H9 (cell line): ENCODE data around the gene ERCC4. TPM values are rescaled to one million over a fixed set of nuclear protein-coding genes. Genes with fewer than 3 reads are reported as not detected.

Source experiments
- DNase-seq: peaks from one replicate; pipeline ENCODE4 v3.0.0-alpha.2; 2017
- H2AFZ ChIP-seq: one replicate; pipeline ENCODE4 v1.6.1; 2013; ENCODE audit warnings: mild to moderate bottlenecking, low read length, control low read depth, moderate library complexity
- H2AK5ac ChIP-seq: 2 replicates; pipeline ENCODE4 v1.6.1; 2013; ENCODE audit warnings: low read length, control low read depth, mixed read lengths; ENCODE audit not compliant: insufficient read length
- H2BK120ac ChIP-seq: one replicate; pipeline ENCODE4 v1.6.1; 2013; ENCODE audit warnings: low read depth, mild to moderate bottlenecking, low read length, control low read depth, inconsistent platforms; ENCODE audit not compliant: poor library complexity, severe bottlenecking
- H2BK12ac ChIP-seq: 2 replicates; pipeline ENCODE4 v1.6.1; 2013; ENCODE audit warnings: low read length, control low read depth, mixed read lengths, low read depth; ENCODE audit not compliant: insufficient read length
- H2BK15ac ChIP-seq: 2 replicates; pipeline ENCODE4 v1.6.1; 2013; ENCODE audit warnings: low read depth, low read length, control low read depth
- H2BK20ac ChIP-seq: one replicate; pipeline ENCODE4 v1.6.1; 2013; ENCODE audit warnings: low read depth, mild to moderate bottlenecking, low read length, control low read depth, inconsistent platforms; ENCODE audit not compliant: poor library complexity, severe bottlenecking
- H2BK5ac ChIP-seq: 2 replicates; pipeline ENCODE4 v1.6.1; 2013; ENCODE audit warnings: low read length, control low read depth, mixed read lengths; ENCODE audit not compliant: insufficient read length
- H3K14ac ChIP-seq: 2 replicates; pipeline ENCODE4 v1.6.1; 2013; ENCODE audit warnings: low read length, control low read depth; ENCODE audit not compliant: insufficient read depth
- H3K18ac ChIP-seq: 2 replicates; pipeline ENCODE4 v1.6.1; 2013; ENCODE audit warnings: low read depth, mild to moderate bottlenecking, mixed read lengths, low read length, control low read depth; ENCODE audit not compliant: insufficient read length
- H3K23ac ChIP-seq: 2 replicates; pipeline ENCODE4 v1.6.1; 2013; ENCODE audit warnings: low read length, control low read depth, mixed read lengths, low read depth; ENCODE audit not compliant: insufficient read length
- H3K23me2 ChIP-seq: 2 replicates; pipeline ENCODE4 v1.6.1; 2013; ENCODE audit warnings: low read depth, mild to moderate bottlenecking, mixed read lengths, low read length, control low read depth; ENCODE audit not compliant: insufficient read length, poor library complexity, severe bottlenecking
- H3K27ac ChIP-seq: 2 replicates; pipeline ENCODE4 v1.5.1; 2013; ENCODE audit warnings: low read length, control low read depth, mixed read lengths, low read depth; ENCODE audit not compliant: insufficient read length
- H3K27me3 ChIP-seq: 2 replicates; pipeline ENCODE4 v1.6.1; 2013; ENCODE audit warnings: low read length, control low read depth, inconsistent platforms; ENCODE audit not compliant: insufficient read depth
- H3K4ac ChIP-seq: 2 replicates; pipeline ENCODE4 v1.6.1; 2013; ENCODE audit warnings: low read depth, mild to moderate bottlenecking, control low read depth, inconsistent platforms, low read length, moderate library complexity
- H3K4me1 ChIP-seq: 2 replicates; pipeline ENCODE4 v1.6.1; 2013; ENCODE audit warnings: low read length, control low read depth, inconsistent platforms; ENCODE audit not compliant: insufficient read depth
- H3K4me2 ChIP-seq: 2 replicates; pipeline ENCODE4 v1.6.1; 2013; ENCODE audit warnings: low read length, control low read depth, mixed read lengths; ENCODE audit not compliant: insufficient read length, insufficient read depth
- H3K56ac ChIP-seq: 2 replicates; pipeline ENCODE4 v1.6.1; 2013; ENCODE audit warnings: low read depth, mild to moderate bottlenecking, mixed read lengths, low read length, control low read depth; ENCODE audit not compliant: insufficient read length
- H3K79me1 ChIP-seq: 2 replicates; pipeline ENCODE4 v1.6.1; 2013; ENCODE audit warnings: low read depth, mild to moderate bottlenecking, moderate library complexity, low read length, control low read depth, inconsistent platforms; ENCODE audit not compliant: insufficient read depth, poor library complexity, severe bottlenecking
- H3K79me2 ChIP-seq: 2 replicates; pipeline ENCODE4 v1.6.1; 2013; ENCODE audit warnings: low read length, control low read depth, inconsistent platforms; ENCODE audit not compliant: insufficient read depth
- H3K9ac ChIP-seq: 2 replicates; pipeline ENCODE4 v1.6.1; 2013; ENCODE audit warnings: low read length, control low read depth, mixed read lengths; ENCODE audit not compliant: insufficient read length; ENCODE audit errors: extremely low read depth
- H3K9me3 ChIP-seq: one replicate; pipeline ENCODE4 v1.6.1; 2013; ENCODE audit warnings: low read depth, low read length, inconsistent platforms; ENCODE audit not compliant: control insufficient read depth
- H3T11ph ChIP-seq: one replicate; pipeline ENCODE4 v1.6.1; 2013; ENCODE audit warnings: mild to moderate bottlenecking, low read length, control low read depth, inconsistent platforms
- H4K20me1 ChIP-seq: one replicate; pipeline ENCODE4 v1.6.1; 2013; ENCODE audit not compliant: control insufficient read depth, insufficient read length, insufficient read depth
- H4K5ac ChIP-seq: 2 replicates; pipeline ENCODE4 v1.6.1; 2013; ENCODE audit warnings: low read depth, mild to moderate bottlenecking, mixed read lengths, low read length, control low read depth; ENCODE audit not compliant: insufficient read length
- H4K8ac ChIP-seq: replicated peaks from 2 replicates; pipeline ENCODE4 v1.6.1; 2013; ENCODE audit warnings: low read length, control low read depth, mixed read lengths, low read depth; ENCODE audit not compliant: insufficient read length
- H4K91ac ChIP-seq: 2 replicates; pipeline ENCODE4 v1.6.1; 2013; ENCODE audit warnings: low read depth, mild to moderate bottlenecking, moderate library complexity, mixed read lengths, low read length, control low read depth; ENCODE audit not compliant: insufficient read length
- H3K27ac Mint-ChIP-seq, 3 experiments: 2 replicates in 2 of 3; 3 replicates in 1 of 3; pipeline ENCODE4 v1.8.0; 2020 to 2021; ENCODE audit warnings: mixed read lengths in 3 of 3, mild to moderate bottlenecking in 1 of 3, moderate library complexity in 1 of 3
- H3K27me3 Mint-ChIP-seq: 2 replicates; pipeline ENCODE4 v1.8.0; 2021; ENCODE audit warnings: low read depth, mild to moderate bottlenecking, moderate library complexity, mixed read lengths
- H3K36me3 Mint-ChIP-seq, 3 experiments: 2 replicates in 2 of 3; 3 replicates in 1 of 3; pipeline ENCODE4 v1.8.0; 2020 to 2021; ENCODE audit warnings: low read depth in 3 of 3, mixed read lengths in 3 of 3; ENCODE audit not compliant: insufficient read depth in 1 of 3
- H3K4me1 Mint-ChIP-seq, 2 experiments: 2 replicates each; pipeline ENCODE4 v1.8.0; 2020; ENCODE audit warnings: mixed read lengths in 2 of 2
- H3K4me3 Mint-ChIP-seq, 2 experiments: 2 replicates in 1 of 2; 3 replicates in 1 of 2; pipeline ENCODE4 v1.8.0; 2020 to 2021; ENCODE audit warnings: mild to moderate bottlenecking in 2 of 2, mixed read lengths in 2 of 2, moderate library complexity in 1 of 2
- H3K9me3 Mint-ChIP-seq, 2 experiments: 2 replicates in 1 of 2; 3 replicates in 1 of 2; pipeline ENCODE4 v1.8.0; 2020; ENCODE audit warnings: mild to moderate bottlenecking in 2 of 2, mixed read lengths in 2 of 2, moderate library complexity in 1 of 2
- CTCF ChIP-seq: fragments of 200-600 bp; sonication (generic); conservative IDR thresholded peaks from 3 replicates; pipeline ENCODE4 v1.8.0; 2021; ENCODE audit warnings: antibody characterized with exemption, mild to moderate bottlenecking
- WGBS: extraction: QIAGEN DNeasy Blood & Tissue Kit; methylation state at CpG from one replicate; pipeline ENCODE4 v1.1.7; 2013; ENCODE audit warnings: missing lambda C conversion rate, low lambda C conversion rate, mixed read lengths; ENCODE audit not compliant: insufficient read length; ENCODE audit errors: extremely low coverage; 5-methylcytosine and 5-hydroxymethylcytosine counted together
- total RNA-seq: library from RNA; stranded (reverse); gene quantifications from 2 replicates; pipeline ENCODE4 v1.2.1, GENCODE V29; 2021

ERCC4 gene
- total RNA-seq, 1 experiment from 2014 or later, result 15.6 TPM

GRCh38 chr16:13921328-13921727 lies 1.4 kb downstream of the ERCC4 start:
- Histone ChIP-seq H2BK15ac (no peak overlapping the region), H3K27me3 (no peaks in the 10 kb centered on the region), H2BK5ac (no peak overlapping the region), H3K4ac (no peak overlapping the region), H3K23me2 (no peaks in the 10 kb centered on the region), H3K23ac (no peak overlapping the region), H3K4me1 (no peaks in the 10 kb centered on the region; the same call in 1 of the 2 replicates), H4K91ac (no peak overlapping the region), H3K9me3 (no peaks in the 10 kb centered on the region), H2AK5ac (no peak overlapping the region), H3K27ac (no peak overlapping the region), H4K5ac (no peak overlapping the region), H4K8ac (no peak overlapping the region), H2BK20ac (no peak overlapping the region), H3K79me2 (no peaks in the 10 kb centered on the region), H4K20me1 (no peaks in the 10 kb centered on the region), H3K4me2 (peak overlapping the region; percentile 76), H3K18ac (no peak overlapping the region), H3K56ac (no peak overlapping the region), H2AFZ (no peak overlapping the region), H3K9ac (peak overlapping the region; percentile 94), H2BK120ac (no peak overlapping the region), H2BK12ac (no peak overlapping the region), H3T11ph (no peak overlapping the region), H3K14ac (no peak overlapping the region), H3K79me1 (peaks cover 2% of the 10 kb centered on the region)
- WGBS, result no CpG with 5 or more reads among the region's 2 CpGs
- peak overlapping the region in 1 of 3 experiments; percentile 81; a peak in 1 of 7 replicates for H3K27ac Mint-ChIP-seq
- H3K4me1 Mint-ChIP-seq, result peaks cover 16 to 18% of the 10 kb centered on the region in 2 experiments
- DNase-seq, result no peak
- H3K4me3 Mint-ChIP-seq, result peak overlapping the region; percentile 96 to 97
- no peaks in the 10 kb centered on the region for H3K27me3 Mint-ChIP-seq
- H3K9me3 Mint-ChIP-seq, result no peaks in the 10 kb centered on the region
- H3K36me3 Mint-ChIP-seq, result peaks cover 4 to 20% (median 18%) of the 10 kb centered on the region in 3 experiments; a peak in 5 of 7 replicates
- no peak for TF ChIP-seq CTCF
